Forelimb muscle (tissue), 1 donor: ENCODE results near the gene CPM. TPM values are rescaled to one million over a fixed set of nuclear protein-coding genes. Genes with fewer than 3 reads are reported as not detected.
"Not testable (repeated sequence)": the region's sequence is repeated elsewhere in the genome, so short reads cannot be mapped to it uniquely, and the experiment has no call there.

Experiments
- DNase-seq: peaks from one replicate; pipeline ENCODE4 v3.0.0-alpha.2; 2013; ENCODE audit warnings: low read depth
- polyA plus RNA-seq: library from polyadenylated mRNA; unstranded; fragments of 120-200 nt; gene quantifications from one replicate; pipeline ENCODE4 v1.2.1, GENCODE V29; 2013; ENCODE audit not compliant: insufficient read length

The CPM gene
- polyA plus RNA-seq, 1 donor: 2.5 TPM

DNA sequence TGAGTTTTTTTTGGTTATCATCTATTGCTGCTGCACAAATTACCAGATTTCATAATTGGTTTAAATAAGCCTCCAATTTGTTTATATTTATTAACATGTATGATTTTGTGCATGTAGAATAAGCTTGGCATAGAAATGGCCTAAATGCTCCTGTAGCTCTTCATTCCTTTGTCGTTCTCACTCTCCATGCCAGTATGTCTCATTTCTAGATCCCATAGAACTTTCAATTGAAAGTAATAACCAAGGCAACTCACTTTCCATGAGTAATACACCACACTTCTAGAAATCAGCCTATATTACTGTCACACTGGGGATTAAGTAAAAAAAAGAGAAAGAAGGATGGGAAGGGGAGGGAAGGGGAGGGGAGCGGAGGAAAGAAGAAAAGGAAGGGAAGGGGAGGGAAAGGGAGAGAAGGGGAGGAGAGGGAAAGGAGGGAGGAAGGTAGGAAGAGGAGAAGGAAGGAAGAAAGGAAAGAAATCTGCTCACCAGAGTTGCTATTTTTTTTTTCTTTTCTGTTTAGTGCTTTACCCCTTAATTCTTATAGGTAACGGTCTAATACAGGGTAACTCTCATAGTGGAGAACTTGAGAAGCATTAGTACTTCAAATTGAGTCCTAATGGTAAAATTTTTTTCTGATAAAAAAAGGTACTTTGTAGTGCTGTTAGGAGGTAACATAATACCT is 79.4 kb downstream of the CPM start:
- no peak for DNase-seq

DNA sequence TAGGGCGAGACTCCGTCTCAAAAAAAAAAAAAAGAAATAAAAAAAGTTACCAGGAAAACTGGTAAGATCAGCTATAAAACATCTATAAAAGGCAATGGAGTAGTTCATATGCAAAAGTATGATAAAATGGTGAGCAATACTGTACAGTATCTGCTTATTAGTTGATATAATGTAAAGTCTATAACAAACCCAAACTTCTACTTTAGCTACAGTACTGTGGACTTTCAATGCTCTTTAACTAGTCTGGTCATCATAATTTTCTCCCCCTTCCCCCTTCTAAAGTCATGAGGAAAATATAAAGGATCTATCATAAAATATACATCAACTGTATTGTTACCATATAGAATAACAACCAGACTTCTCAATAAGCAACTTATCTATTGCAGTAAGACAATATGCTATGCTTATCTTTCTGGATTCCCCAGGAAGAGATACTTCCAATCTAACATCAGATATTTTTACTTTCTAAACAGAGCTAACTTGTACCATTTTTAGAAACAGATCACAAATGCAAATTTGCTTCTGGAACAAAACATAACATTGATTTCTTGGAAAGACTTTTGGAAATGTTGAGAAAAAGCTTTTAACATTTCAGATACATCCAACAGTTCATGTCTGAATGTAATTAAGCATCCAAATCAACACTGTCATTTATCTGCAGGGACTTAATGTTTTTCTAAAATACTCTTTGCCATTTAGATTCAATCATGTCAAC is 81.2 kb downstream of the CPM start:
- DNase-seq: no peak

DNA sequence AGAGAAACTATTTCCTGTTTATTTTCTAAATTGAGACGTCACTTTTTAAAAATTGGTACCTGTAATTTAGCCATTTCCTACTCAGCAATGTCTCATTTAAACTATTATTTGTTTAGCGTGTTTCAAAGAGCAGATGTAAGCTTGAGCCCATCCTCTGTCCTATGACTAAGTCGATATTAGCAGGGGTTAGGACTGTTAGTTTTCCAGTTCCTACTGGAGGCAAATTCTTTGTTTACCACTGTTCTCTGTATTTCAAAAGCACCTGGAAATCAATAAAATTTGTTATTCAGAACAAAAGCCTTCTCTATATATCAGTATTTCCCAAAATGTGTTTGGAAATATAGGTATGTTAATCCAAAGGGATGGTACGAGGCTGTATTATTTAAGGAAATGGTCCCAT is 82.6 kb downstream of the CPM start:
- no peak for DNase-seq

DNA sequence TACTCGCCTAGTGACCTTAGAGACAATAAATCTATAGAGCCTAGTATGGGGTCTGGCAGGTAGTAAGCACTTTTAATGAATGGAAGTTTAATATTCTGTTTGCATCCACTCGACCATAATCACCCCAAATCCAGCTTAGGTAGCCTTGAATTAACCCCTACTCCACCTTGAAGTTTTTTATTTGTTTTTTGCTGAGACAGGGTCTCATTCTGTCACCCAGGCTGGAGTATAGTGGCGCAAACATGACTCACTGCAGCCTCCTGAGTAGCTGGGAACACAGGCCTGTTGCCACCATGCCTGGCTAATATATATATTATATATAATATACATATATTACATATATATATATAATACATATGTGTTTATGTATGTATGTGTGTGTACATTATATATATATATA is 86.2 kb downstream of the CPM start:
- no peak for DNase-seq

DNA sequence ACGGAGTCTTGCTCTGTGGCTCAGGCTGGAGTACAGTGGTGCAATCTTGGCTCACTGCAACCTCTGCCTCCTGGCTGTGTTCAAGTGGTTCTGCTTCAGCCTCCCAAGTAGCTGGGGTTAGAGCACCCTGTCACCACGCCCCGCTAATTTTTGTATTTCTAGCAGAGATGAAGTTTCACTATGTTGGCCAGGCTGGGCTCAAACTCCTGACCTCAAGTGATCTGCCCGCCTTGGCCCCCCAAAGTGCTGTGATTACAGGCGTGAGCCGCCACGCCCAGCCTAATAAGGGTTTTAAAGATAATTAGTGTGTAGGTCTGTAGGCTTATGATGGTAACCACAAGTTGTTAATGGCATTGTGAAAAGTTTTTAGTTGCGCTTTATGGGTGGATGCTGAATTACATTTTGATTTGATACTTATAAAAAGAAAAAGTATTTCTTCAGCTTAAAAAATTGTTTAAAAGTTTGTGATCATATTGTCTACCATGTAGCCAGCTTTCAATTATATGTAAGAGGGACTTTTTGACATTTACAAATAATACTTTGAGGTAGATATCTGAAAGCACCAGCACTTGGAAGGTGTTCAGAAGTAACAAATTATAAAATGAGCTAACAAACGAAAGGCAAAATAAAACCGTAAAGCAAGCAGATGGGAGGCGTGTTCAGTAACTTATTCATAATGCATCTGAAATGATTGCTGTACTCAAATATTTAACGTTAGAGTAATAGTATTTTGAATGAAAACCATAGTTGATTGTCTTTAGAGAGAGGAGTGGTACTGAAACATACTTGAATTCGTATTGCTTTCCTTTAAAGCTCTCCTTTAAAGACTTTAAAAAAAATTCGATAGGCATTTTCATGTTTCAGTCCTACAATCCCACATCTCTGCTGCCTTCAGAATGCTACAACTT is 87.9 kb downstream of the CPM start:
- no peak for DNase-seq

DNA sequence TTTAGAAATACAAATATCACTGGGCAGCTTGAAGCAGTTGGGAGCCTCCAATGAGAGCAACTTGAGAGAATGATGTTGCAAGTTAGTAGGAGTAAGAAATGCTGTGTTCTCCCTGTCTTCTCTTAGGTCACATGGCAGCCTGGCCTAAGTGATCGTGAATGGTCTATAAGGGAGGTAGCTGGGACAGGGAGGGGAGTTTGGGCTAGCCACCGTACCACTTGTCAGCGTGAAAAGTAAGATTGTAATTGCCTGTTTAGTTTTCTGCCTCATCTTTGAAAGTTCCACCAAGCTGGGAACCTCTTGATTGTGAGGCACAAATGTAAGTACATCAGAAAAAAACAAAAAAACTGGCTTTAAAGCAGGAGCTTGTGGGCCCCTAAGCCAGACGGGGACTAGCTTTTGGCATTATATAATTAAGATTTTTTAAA is 88.6 kb downstream of the CPM start:
- no peak for DNase-seq

DNA sequence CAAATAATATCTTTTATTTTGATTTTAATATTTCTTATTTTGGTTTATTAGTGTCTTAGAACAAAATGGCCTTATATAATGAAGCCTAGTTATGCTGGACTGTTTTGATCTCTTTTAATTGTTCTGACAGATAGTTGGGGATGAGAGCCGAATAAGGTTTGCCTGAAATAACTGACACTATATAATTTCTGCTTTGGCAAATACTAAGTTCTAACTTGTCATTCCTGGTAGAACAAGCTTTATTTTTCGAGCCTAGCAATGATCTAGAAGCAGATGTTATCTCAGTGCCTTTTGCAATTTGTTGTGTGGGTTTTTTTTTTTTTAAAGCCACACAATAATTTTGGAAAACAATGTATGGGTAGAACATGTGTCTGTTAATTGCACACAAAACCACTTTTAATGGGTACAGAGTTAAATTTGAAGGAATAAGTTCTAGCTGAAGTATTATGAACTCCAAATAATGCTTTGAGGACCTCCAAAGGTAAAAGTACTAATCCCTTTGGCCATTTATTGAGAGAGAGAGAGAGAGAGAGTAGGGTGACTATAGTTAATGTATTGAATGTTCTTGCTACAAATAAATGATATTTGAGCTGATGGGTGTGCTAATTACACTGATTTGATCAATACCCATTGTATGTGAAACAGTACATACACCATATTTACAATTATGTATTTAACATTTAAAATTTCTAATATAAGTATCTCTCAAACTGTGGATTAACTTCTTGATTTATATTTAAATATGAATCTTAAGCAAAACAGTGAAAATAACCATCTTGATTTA is 90.0 kb downstream of the CPM start:
- no peak for DNase-seq

DNA sequence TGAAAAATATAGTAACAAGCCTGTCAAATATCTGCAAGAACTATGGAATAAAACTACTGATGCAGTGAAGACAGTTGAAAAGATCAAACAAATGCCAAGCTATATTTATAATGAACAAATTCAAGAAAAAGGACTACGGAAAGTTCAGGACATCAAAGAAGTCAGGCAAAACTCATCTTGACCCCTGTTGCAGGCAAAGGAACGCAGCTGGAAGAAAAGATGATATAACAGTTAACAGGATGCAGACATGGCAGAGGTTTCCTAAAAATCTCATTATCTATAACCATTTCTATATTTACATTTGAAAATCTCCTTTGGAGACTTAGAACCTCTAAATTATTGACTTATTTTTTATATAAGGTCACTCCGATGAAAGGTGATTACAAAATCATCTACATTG is 90.8 kb downstream of the CPM start:
- DNase-seq: no peak

DNA sequence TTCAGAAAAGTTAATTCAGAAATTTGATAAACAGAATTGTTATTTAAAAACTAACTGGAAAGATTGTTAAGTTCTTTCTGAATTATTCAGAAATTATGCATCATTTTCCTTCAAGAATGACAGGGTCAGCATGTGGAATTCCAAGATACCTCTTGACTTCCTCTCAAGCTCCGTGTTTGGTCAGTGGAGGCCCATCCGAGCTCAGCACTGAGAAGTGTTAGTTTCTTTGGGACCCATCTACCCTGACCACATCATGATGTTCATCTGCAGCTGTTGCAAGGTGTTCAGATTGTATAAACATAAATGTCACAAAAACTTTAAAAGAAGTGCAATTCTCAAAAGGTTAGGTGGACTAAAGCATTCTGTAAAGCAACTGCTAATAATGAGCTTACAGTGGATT is 91.3 kb downstream of the CPM start:
- DNase-seq: no peak

DNA sequence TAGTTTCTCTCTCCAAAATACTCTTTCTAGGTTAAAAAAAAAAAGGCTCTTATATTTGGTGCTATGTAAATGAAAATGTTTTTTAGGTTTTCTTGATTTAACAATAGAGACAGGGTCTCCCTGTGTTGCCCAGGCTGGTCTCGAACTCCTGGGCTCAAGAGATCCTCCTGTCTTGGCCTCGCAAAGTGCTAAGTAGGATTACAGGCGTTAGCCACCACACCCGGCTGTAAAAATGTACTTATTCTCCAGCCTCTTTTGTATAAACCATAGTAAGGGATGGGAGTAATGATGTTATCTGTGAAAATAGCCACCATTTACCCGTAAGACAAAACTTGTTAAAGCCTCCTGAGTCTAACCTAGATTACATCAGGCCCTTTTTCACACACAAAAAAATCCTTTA is 91.8 kb downstream of the CPM start:
- not testable (repeated sequence) for DNase-seq

DNA sequence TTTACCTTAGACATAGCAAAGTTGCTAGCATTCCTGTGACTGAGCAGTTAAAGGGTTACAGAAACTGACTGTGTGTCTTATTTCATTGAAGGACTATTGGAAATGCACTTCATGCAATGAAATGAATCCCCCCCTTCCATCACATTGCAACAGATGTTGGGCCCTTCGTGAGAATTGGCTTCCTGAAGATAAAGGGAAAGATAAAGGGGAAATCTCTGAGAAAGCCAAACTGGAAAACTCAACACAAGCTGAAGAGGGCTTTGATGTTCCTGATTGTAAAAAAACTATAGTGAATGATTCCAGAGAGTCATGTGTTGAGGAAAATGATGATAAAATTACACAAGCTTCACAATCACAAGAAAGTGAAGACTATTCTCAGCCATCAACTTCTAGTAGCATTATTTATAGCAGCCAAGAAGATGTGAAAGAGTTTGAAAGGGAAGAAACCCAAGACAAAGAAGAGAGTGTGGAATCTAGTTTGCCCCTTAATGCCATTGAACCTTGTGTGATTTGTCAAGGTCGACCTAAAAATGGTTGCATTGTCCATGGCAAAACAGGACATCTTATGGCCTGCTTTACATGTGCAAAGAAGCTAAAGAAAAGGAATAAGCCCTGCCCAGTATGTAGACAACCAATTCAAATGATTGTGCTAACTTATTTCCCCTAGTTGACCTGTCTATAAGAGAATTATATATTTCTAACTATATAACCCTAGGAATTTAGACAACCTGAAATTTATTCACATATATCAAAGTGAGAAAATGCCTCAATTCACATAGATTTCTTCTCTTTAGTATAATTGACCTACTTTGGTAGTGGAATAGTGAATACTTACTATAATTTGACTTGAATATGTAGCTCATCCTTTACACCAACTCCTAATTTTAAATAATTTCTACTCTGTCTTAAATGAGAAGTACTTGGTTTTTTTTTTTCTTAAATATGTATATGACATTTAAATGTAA is 93.5 kb downstream of the CPM start:
- DNase-seq: no peak

DNA sequence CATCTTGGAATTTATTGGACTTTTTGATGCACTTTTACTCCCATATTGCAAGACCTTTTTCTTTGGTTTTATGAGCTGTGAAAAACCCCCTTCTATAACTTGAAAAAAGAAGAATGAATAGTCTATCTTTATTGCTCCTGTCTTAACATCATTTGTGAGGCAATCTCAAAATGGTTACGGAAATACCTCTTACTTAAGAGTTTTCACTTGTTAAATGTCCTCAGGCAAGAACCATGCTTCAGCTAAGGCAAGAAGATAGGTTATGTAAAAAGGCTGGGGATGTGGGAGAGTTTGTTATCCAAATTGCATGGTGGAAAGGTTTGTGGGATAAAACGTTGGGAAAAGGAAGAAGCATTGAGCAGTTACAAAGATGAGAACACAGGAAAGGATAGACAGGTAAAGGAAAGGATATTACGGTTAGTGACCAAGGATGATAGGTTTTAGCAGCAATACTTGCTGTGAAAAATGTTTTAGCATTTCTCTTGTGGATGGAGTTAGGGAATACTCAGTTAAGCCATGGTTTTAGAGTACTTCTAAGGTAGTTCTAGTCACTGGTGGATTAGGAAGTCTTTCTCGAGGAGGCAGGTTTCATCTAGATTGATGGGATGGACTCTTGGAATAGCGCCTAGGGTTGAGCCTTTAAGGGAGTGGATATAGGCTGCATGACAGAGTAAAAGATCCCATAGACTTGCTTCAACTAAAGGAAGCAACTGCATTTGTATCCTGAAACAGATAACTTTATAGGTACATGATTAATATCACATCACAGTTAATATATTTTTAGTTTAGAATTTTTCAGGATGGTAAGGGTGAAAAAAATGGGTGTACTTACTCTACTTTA is 94.7 kb downstream of the CPM start:
- DNase-seq: no peak

DNA sequence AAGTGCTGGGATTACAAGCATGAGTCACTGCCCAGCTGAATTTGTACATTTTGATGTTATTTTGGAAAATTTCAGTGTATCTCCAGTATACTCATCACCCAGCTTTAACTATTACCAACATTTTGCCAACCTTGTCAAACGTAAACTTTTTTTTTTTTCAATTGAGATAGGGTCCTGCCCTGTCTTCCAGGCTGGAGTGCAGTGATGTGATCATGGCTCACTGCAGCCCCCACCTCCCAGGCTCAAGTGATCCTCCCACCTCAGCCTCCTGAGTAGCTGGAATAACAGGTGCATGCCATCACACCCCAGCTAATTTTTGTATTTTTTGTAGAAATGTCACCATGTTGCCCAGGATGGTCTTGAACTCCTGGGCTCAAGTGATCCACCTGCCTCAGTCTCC is 95.8 kb downstream of the CPM start:
- DNase-seq: no peak

DNA sequence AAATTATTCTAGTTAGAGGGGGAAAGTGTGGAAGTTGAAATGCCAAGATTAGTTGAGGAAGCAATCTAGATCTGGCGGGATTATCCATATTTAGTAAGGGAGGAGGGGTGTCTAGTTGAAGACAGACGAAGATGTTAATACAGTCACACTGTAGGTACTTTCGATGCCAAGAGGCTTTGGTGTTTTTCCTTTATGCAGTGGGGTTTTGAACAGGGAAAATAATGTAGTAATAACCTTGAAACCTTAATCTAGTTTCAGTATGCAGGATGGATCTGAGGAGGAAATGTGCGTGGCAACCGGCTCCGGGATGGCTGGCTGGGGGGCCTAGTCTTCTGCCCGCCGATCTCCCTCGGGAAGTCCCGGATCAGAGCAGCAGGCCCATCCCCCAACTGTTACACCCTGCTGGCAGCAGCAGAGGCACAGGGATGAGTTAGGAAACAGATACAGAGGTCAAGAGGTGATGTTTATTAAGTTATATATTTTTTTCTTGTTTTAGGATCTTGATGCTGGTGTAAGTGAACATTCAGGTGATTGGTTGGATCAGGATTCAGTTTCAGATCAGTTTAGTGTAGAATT is 97.5 kb downstream of the CPM start:
- DNase-seq: no peak

DNA sequence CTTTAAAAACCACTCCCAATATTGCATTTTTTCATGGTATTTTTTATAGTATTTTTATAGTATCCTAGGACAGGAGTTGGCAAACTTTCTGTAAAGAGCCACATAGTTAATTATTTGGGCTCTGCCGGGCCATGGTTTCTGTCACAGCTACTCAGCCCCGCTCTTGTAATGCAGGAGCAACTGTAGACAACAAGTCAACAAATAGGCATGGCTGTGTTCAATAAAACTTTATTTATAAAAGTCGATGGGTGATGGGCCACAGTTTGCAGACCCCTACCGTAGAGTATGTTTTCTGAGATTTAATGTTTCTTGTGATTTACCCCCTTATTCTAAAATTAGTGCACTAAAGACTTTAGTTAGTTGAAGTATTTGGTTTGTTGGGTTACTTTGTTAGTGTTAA is 99.5 kb downstream of the CPM start:
- DNase-seq: no peak

DNA sequence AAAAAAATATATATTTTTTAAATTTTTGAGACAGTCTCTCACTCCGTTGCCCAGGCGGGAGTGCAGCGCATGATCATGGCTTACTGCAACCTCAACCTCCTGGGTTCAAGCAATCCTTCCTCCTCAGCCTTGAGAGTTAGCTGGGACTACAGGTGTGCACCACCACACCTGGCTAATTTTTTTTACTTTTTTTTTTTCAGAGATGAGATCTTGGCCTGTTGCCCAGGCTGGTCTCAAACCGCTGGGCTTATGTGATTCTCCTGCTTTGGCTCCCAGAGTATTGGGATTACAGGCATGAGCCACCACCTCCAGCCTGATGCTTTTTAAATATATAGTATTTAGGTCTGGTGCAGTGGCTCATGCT is 100.5 kb downstream of the CPM start:
- DNase-seq: no peak

DNA sequence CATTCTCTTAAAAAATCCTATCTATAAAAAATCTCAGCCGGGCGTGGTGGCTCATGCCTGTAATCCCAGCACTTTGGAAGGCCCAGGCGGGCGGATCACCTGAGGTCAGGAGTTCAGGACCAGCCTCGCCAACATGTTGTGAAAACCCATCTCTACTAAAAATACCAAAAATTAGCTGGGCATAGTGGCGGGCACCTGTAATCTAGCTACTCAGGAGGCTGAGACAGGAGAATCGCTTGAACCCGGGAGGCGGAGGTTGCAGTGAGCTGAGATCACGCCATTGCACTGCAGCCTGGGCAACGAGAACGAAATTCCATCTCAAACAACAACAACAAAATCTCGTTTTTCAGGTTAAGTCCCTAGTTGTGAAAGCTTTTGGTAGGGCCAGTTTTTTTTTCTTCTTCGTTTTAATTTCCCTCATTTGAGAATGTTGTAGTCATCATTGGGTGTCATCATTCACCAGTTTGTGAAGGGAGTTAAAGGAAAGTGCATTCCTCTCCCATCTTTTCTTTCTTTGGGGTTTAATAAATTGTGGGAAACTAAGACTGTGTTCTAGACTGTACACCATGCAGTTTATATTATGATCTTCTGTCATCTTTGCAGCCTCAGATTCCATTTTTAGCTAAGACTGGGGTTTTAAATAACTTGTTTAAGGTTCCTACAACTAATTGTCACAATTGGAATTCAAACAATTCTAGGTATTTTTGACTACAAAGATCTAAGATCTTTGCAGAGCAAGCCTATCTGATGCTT is 101.0 kb downstream of the CPM start:
- no peak for DNase-seq

DNA sequence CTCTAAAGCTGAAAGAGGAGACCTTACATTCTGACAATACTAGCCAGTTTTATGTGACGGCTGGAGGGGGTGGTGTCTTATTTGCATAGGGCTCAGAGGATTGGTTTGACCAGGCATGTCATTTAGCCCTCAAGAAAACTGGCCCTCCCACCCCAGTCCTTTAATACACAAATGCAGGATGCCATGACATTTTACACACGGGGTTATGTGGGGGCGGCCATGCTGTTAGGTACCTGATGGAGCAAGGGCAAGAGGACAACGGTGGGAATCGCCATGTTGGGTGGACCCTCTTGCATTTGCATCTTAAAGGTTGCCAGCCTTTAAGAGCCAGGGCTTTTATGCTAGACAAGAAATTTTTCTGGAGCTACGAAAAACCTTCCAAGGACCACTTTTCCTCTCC is 101.7 kb downstream of the CPM start:
- no peak for DNase-seq

DNA sequence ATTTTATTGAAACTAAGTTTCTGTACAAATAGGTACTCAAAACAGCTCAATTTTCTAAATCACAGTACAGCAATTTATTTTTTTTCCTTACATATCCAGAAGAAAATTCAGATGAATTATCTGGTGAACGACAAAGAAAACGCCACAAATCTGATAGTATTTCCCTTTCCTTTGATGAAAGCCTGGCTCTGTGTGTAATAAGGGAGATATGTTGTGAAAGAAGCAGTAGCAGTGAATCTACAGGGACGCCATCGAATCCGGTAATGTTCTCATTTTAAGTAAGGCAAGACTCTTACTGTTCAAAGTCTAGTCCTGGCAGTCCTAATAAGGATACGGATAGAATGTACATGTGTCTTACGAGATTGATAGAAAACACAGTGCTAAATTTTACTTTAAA is 104.3 kb downstream of the CPM start:
- no peak for DNase-seq
